Dedifferentiated amniotic fluid mesenchymal stem cell (primary cell): ENCODE measurements around the gene CYP11A1.
A peak's percentile ranks its signal among the peaks of the same experiment; 100 is the strongest.

ENCODE experiments used
- DNase-seq: peaks from one replicate; pipeline ENCODE4 v3.0.0-alpha.2; 2016; ENCODE audit errors: extremely low spot score

Gene CYP11A1

DNA sequence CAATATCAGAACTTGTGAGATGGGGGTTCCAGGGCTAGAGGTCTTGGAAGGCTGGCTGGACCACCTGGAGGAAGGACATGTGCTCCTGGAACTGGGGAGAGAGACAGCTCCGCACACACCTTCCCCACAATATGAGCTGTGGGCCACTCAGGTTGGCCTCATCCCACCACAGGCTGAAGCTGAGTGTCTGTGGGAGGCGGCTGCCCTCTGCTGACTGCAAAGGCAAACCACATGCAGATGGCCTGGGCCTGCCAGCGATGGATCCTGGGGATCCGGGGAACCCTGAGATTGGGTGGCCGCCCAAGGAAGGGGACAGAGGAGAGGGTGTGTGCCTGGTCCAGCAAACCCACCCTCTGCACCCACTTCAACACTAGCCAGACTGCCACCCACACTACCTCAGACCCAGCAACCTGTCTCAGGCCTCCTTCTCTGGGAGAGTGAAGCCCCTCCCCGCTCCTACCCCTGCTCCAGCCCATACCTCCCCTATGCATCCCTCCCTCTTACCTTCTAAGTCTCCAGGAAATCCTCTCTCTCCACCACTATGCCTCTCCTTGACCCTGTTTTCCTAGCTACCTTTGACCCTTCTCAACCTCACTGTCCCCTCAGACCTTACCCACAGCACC, 44.8 kb downstream of the CYP11A1 start:
- peak; percentile 53 for DNase-seq

DNA sequence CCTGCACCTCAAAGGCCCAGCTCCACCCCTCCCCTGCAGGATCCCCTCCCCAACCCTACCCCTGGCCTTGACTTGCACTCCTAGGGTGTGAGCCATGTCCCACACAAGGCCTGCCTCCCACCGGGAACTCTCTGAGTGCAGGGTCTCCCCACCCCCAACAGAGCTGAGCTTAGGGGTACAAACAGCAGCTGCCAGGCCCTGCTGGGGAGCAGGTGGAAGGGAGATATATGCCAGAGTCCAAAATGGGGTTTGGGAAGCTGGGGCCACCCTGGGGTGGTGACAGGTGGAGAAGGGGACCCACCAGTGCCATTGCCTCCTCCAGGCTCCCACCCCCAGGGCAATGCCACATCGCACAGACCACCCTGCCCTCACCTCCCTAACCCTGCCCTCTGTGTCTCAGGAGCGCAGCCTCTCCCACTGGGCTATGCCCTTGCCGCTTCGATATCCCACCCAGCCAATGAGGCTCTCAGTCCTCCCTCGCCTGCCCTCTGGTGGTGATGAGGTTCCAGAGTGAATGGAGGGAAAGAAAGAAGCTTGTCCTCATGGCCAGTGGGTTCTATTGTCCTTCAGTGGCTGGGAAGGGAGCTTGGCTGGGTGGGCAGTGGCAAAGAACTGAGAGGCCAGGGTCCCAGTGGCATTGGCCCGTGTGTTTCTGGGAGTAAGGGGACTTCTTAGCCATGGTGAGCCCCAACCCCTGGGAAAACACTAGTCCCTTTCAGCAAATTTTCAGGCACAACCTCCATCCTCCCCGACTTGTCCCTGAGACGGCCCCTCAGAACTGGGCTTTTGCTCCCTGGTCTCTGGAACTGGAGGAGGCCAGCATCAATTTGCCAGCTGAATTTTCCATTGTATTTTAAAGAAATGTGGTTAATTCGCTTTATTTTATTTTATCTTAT, 46.8 kb downstream of the CYP11A1 start:
- peak; percentile 49 for DNase-seq

DNA sequence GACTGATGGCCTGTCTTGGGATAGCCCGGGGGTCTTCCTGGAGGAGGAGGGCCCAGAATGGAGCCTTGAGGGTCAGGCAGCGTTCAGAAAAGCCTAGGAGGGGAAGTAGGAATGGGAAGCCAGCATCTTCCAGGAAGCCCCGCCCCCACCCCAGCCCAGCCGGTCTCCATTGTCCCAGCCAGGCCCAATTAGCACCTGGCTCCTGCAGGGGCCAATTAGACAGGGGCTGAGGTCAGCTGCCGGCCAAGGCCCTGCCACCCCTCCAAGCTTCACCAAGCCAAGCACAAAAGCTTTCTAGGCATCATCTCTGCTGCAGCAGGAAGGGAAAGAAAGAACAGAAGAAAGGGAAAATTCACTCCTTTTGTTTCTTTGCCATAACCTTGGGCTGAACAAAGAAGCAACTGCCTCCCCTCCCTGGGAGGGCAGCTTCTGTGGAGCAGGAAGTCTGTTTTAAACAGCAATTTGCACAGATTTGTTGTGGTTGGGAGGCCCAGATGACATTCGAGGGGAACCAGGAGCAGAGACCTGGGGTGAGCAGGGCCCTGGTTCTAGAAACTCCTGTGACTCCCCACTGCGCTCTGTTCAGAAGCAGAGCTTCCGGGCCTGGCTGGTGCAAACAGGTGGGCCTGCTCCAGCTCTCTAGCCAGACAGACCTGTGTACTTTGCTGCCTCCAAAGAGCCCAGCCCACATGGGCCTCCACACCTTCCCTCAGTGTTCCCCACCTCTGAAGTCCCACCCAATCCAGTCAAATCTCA, 47.7 kb downstream of the CYP11A1 start:
- DNase-seq = no peak

DNA sequence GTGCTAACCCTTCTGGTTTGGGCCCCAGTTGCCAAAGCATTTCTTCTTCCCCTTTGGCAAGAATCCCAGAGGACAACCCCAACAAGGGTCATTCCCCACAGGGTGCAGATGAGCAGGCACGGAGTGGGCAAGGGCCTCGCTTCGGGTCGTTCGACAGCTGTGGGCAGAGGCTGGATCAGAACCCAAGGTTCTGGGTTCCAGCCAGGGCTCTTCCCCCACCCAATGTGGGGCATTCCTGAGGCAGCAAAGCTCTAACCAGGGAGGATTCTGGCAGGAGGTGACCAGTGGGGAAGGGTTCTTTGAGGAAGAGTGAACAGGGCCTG, 48.3 kb downstream of the CYP11A1 start:
- DNase-seq = no peak

DNA sequence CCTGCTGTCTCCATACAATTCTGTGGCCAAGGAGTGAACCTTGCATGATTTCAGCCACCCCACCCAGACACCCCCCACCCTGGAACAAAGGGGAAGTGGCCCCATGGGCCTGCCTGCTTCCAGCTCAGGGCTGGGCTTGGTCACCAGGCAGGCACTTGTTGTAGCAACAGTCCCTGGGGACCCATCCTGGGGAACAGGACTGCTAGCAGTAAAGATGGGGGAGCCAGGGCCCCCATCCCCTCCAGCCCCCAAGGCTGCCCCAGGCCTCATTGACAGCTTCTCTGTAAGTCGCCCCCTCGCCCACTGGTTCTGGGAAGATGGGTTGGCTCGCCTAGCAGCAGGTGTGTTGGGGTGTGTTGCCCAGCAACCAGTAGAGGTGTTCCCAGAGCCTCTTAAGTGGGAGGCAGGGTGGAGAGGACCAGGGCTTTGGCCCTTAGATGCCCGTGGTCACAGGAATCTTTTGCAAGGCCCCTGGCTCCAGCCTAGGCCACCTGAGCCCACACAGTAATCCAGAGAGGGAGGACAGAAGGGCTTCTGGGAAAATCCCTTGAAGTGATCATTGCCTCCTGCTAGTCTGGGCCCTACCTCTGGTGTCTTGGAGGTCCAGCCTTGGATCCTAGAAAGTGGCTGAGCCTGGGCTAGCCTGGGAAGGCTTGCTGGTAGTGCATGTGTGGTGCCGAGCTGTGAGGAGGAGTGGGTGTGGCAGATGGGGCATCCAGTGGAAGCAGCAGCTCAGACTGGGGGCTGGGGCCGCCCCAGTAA, 48.9 kb downstream of the CYP11A1 start:
- no peak for DNase-seq

DNA sequence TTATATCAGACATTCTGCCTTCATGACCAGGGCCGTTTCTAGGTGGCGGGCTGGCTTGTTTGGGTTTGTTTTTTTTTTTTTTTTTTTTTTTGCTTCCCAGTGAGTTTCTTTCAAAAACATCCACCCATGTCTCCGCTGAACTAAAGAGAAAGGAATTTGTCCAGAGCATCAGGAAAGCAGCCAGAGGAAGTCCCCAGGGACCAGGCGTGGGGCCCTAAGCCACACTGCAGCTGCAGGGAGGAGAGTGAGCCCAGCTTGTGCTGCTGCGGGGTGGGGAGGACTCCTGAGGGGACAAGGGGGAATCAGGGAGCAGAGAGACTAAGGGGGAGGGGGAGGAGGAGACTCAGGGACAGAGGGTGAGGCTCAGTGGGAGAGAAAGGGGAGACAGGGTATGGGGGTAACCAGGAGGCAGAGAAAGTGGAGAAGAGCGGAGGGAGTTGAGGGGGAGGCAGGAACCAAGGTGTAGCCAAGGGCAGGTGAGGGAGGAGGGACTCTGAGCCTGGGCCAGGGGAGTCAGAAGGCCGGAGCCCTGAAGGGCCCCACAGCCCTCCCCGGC, 49.5 kb downstream of the CYP11A1 start:
- DNase-seq = peak; percentile 97

- no peak for DNase-seq
Observed at GRCh38 chr15:74316141-74316540, 51.3 kb downstream of the CYP11A1 start.

GRCh38 chr15:74315626-74316025, 51.8 kb downstream of the CYP11A1 start:
- no peak for DNase-seq

DNA sequence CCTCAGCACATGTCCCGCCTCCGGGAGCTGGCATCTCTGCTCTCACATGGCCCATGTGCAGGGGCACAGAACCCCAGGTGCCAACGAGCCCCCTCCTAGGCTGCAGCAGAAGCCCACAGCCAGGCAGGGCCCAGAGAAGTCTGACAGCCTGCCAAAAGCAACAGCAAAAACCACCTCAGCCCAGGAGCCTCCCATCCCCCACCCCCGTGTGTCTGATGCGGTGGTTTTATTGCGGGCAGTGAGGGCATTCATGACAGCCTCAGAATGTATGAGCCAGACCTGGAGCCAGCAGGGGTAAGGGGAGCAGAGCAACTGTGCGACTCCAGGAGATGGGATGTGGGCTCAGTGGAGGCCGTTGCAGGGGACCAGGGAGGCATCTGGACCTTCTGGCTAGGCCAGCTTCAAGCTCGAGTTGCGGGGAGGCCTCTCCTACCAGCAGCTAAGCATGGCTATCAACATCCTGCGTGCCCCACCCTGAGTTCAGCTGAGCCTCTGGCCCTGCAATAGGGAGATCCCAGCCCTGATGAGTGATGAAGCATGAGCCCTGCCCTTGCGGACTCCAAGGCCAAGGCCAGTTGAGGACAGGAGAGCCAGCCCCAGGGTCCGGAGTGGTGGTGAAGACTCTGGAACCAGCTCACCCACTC, 52.5 kb downstream of the CYP11A1 start:
- DNase-seq = no peak

DNA sequence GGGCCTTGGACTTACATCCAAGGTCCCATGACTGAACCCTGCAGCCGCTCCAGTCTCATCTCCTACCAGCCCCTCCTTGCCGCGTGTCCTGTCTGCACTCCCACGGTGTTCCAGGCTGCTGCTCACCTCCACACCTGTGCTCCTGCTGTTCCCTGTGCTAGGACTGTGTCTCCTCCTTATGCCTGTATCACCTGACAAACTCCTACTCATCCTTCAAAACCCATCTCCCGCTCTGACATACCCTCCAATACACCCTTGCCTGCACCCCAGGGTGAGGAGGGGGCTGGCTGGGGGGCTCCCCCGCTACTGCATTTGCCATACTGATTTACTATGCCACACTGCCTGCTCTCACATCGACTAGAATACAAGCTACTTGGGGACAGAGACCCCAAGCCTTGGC, 53.6 kb downstream of the CYP11A1 start:
- DNase-seq = no peak

GRCh38 chr15:74312445-74313007, 54.9 kb downstream of the CYP11A1 start:
- no peak for DNase-seq

DNA sequence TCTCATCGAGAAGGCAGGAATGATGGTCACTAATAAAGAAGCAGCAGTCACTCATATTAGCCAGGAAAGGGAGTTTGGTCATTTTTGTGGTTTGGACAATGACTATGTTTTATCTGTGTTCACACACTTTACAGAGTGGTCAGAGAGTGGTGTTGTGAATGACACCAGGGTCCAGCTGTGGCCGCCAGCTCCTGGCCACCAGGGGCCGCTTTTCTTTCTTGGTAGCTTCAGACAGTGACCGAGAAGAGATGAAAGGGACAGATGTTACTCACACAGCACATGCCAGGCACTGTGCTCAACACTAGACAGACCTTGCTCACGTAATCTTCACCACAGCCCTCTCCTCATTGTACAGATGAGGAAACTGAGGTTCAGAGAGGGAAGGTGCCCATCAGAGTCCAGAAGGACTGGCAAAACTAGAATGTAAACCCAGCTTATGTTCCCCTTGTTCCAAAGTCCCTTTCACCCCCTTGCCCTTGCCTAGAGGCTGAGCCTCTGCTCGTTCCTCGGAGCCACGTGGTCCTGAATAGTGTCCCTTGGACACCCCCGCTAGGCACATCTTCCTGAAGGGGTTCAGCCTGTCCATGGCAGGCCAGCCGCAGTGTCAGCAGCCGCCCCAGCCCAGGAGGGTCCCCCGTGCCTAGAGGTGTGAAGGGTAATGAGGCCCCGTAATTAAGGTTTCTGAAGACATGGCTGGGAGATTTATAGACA, 55.6 kb downstream of the CYP11A1 start:
- no peak for DNase-seq

GRCh38 chr15:74307827-74308811, 59.3 kb downstream of the CYP11A1 start:
- DNase-seq = peak; percentile 48

DNA sequence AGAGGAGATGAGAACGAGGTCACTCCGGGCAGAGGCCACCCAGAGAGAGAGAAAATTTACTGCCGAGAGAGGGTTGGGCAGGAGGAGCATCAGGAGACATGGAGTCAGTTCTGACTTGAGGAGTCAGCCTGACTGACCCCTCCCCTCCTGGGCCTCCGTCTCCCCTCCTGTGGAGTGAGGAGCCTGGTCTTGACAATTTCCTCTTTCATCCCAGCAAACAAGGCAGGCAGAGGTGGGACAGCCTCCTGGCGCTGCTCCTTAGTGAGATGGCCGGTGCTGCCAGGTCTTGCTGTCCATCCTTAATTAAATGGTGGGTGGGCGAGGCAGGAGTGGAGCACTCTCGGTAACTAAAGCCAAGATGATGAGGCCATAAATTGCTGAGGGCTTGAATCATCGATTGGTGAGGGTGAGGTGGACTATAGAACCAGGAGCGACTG, 60.6 kb downstream of the CYP11A1 start:
- no peak for DNase-seq

GRCh38 chr15:74305687-74306086, 61.8 kb downstream of the CYP11A1 start:
- DNase-seq = no peak

GRCh38 chr15:74304431-74304830, 63.0 kb downstream of the CYP11A1 start:
- DNase-seq = no peak

- DNase-seq = no peak
Observed at GRCh38 chr15:74303741-74304309, 63.6 kb downstream of the CYP11A1 start.

DNA sequence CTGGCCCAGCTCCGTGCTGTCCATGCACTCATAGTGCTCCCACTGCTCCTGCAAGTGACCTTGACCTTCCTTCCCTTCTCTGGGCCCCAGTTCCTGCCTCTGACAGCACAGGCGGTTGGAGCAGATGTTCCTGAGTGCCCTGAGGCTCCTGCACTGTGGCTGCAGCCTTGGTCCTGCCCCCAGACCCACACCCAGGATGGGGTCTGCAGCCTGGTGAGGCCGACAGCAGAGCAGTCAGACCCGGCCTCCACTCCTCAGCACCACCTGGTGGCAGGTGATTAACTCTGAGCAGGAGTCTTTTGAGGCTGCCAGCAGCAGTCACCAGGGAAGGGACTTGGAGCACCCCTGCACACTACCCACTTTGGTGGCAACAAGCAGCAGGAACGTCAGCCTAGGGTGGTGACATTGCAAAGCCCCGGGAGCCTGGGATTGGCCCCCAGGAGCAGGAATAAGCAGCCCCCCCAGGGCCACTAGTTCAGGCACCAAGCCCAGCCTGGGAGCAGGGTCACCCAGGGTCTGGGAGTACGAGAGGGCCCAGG, 64.6 kb downstream of the CYP11A1 start:
- no peak for DNase-seq
